CD4-positive, alpha-beta T cell treated with Interleukin-15 for 1 hour (primary cell): ENCODE results near the gene MMP14.
"Not testable (repeated sequence)": the region's sequence is repeated elsewhere in the genome, so short reads cannot be mapped to it uniquely, and the experiment has no call there.

Source experiments
- DNase-seq: peaks from one replicate; pipeline ENCODE4 v3.0.0-alpha.2; 2020

Gene MMP14

GRCh38 chr14:22836301-22837113, at the start of gene MMP14:
TSS of gene MMP14 (plus strand) at chr14:22836585. CDS start at chr14:22836818, 233 bp downstream.
- no peak for DNase-seq

DNA sequence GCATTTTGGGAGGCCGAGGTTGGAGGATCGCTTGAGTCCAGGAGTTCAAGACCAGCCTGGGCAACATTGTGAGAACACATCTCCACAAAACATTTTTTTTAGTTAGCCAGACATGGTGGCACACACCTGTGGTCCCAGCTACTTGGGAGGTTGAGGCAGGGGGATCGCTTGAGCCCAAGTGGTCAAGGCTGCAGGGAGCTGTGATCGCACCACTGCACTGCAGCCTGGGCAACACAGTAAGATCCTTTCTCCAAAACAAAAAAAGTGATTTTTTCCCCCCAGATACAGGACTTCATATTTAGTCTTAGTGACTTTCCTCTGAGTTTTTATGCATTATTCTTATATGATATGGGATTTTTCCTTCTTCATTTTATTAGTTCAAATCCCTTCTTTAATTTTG, 49.7 kb upstream of the MMP14 start:
- no peak for DNase-seq

GRCh38 chr14:22791301-22791700, 45.1 kb upstream of the MMP14 start:
- DNase-seq, result peak; percentile 18

GRCh38 chr14:22792158-22792557, 44.2 kb upstream of the MMP14 start:
- DNase-seq, result no peak

- DNase-seq, result not testable (repeated sequence)
Observed at GRCh38 chr14:22793550-22793949, 42.8 kb upstream of the MMP14 start.

DNA sequence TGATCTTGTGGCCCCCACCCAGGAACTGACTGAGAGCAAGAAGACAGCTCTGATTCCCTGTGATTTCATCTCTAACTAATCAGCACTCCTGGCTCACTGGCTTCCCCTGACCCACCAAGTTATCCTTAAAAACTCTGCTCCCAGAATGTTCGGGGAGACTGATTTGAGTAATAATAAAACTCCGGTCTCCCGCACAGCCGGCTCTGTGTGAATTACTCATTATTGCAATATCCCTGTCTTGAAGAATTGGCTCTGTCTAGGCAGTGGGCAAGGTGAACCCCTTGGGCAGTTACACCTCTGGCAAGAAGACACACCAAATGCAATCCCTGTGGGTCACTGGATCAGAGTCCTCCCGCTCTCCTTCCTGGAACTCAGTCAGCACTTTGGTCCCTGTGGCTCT, 42.4 kb upstream of the MMP14 start:
- DNase-seq, result no peak

GRCh38 chr14:22794551-22794951, 41.8 kb upstream of the MMP14 start:
- DNase-seq, result peak; percentile 39

GRCh38 chr14:22796087-22796707, 40.2 kb upstream of the MMP14 start:
- no peak for DNase-seq

GRCh38 chr14:22797017-22797917, 39.1 kb upstream of the MMP14 start:
- no peak for DNase-seq

DNA sequence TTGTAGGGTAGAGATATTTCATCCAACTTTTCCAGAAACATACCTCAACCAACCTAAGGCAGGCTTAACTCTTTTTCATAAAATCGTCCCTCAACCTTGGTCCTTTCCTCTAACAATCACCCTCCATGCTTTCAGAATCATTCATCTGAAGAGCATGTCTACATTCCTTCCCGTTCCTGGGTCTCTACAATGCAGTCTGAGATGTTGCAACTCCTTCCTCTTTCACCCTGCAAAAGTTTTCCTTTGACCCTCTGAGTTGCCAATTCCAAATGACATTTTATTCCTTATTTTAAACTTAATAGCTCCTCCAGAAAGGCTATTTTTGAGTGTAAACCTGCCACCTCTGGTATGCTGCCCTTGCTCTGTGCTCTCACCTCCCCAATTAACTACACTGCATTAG, 37.9 kb upstream of the MMP14 start:
- no peak for DNase-seq

- no peak for DNase-seq
Observed at GRCh38 chr14:22800346-22800745, 36.0 kb upstream of the MMP14 start.

DNA sequence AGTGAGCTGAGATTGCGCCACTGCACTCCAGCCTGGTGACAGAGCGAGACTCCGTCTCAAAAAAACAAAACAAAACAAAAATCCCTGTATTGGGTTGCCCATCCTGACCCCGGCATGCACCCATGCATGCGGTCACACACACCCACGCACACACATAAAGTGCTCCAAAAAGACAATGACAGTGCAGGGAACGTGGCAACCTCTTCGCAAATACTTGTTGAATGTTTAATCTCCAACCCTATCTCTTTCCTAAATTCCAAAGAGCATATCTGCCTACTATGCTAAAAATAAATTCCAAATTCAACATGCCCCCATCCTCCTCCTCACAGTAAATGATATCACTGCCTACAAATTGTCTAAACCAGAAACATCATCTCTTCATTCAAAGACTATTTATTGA, 34.7 kb upstream of the MMP14 start:
- no peak for DNase-seq

DNA sequence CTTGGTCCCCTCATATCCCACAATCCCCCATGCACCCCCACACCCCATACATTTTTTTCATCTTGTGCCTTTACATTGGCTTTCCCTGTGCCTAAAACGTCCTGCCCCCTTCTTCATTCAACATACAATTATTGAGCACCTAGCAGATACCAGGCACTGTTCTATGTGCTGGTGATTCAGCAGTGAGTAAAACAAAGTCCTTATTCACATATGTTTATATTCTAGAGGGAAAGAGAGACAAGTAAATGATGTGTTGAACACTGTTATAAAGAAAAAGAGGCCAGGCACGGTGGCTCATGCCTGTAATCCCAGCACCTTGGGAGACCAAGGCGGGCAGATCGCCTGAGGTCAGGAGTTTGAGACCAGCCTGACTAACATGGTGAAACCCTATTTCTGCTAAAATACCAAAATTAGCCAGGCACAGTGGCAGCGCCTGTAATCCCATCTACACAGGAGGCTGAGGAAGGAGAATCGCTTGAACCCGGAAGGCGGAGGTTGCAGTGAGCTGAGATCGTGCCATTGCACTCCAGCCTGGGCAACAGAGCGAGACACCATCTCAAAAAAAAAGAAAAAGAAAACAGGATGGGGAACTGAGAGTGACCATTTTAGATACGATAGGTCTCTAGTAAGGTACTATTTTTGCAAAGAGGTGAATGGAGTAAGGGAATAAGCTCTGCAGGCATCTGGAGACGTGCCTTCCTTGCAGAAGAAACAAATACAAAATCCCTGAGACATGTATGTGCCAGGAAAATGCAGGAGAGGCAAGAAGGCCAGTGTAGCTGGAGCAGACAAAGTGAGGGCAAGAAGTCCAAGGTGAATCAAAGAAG, 33.3 kb upstream of the MMP14 start:
- no peak for DNase-seq

DNA sequence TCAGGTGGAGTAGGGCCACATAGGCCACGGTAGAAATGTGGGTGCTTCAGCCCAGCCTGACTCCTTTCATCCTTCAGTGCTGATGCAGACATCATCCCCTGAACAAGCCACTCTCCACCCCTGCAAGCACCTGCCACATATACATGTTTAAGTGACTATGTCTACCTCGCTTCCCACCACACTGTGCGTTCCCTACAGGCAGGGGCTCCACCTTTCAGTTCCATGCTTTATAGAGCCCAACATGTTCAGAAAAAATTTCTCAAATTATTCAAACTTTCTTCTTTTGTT, 32.8 kb upstream of the MMP14 start:
- DNase-seq, result no peak

DNA sequence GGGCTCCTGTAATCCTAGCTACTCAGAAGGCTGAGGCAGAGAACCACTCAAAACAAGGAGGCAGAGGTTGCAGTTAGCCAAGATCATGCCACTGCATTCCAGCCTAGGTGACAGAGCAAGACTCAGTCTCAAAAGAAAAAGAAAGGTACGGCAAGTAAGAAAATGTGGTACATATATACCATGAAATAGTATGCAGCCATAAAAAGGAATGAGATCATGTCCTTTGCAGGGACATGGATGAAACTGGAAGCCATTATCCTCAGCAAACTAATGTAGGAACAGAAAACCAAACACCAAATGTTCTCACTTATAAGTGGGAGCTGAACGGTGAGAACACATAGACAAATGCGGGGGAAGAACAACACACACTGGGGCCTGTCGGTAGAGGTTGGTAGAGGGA, 31.1 kb upstream of the MMP14 start:
- not testable (repeated sequence) for DNase-seq

GRCh38 chr14:22807432-22808087, 28.8 kb upstream of the MMP14 start:
- DNase-seq, result no peak

DNA sequence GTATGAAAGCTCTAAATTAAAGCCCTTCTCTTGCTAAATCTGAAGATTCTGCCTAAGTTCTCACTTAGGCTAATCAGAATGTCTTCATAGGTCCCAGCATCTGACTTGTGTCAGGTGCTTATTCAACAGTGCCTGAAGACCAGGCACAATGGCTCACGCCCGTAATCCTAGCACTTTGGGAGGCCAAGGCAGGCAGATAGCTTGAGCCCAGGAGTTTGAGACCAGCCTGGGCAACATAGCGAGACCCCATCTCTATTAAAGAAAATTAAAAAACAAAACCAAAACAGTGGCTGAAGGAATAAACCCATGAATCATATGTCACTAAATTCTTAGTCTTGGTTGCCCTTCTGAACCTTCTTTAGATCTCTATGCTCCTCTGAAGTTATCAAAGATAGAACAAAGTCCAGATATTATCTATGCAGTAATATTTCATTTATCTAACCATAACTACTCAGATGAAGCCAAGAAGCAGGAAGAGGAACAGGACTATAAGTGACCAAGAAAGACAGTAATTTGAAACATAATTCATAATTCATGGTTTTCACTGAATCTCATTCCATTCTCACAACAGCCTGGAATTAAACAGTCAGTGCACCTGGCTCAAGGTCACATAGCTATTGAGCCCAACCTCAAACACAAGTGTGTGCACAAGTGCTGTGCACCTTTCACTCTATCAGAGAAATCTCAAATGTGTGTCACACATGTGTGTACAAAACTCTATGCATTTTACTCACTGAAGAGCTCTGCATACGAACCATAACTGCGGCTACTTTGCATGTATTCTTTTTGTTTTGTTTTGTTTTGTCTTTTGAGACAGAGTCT, 27.8 kb upstream of the MMP14 start:
- DNase-seq, result no peak

GRCh38 chr14:22811722-22812121, 24.7 kb upstream of the MMP14 start:
- DNase-seq, result no peak

- no peak for DNase-seq
Observed at GRCh38 chr14:22812744-22813143, 23.6 kb upstream of the MMP14 start.

GRCh38 chr14:22813145-22813544, 23.2 kb upstream of the MMP14 start:
- DNase-seq, result no peak

GRCh38 chr14:22814373-22814772, 22.0 kb upstream of the MMP14 start:
- no peak for DNase-seq
